Measurements from ENCODE around the gene AMDHD2. TPM values are rescaled to one million over a fixed set of nuclear protein-coding genes. Genes with fewer than 3 reads are reported as not detected.
"Not testable (repeated sequence)": the region's sequence is repeated elsewhere in the genome, so short reads cannot be mapped to it uniquely, and the experiment has no call there.

The AMDHD2 gene
- total RNA-seq, 1 donor from 2014 or later, result 19.0 TPM

DNA sequence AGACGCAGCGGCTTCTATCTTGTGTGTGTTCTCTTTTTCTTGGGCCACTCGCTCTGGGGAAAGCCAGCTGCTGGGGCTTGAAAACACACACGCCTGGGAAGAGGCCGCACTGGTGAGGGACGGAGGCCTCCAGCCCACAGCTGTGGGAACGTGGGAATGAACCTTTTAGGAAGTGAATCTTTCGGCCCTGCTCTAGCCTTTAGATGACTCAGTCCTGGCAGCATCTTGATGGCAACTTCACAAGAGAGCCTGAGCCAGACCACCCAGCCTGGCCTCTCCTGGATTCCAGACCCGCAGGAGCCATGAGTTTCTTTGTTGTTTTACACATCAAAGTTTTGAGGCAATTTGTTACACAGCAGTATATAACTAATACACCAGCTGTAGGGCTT lies 15.4 kb downstream of the AMDHD2 start:
- ATAC-seq, result no peak

DNA sequence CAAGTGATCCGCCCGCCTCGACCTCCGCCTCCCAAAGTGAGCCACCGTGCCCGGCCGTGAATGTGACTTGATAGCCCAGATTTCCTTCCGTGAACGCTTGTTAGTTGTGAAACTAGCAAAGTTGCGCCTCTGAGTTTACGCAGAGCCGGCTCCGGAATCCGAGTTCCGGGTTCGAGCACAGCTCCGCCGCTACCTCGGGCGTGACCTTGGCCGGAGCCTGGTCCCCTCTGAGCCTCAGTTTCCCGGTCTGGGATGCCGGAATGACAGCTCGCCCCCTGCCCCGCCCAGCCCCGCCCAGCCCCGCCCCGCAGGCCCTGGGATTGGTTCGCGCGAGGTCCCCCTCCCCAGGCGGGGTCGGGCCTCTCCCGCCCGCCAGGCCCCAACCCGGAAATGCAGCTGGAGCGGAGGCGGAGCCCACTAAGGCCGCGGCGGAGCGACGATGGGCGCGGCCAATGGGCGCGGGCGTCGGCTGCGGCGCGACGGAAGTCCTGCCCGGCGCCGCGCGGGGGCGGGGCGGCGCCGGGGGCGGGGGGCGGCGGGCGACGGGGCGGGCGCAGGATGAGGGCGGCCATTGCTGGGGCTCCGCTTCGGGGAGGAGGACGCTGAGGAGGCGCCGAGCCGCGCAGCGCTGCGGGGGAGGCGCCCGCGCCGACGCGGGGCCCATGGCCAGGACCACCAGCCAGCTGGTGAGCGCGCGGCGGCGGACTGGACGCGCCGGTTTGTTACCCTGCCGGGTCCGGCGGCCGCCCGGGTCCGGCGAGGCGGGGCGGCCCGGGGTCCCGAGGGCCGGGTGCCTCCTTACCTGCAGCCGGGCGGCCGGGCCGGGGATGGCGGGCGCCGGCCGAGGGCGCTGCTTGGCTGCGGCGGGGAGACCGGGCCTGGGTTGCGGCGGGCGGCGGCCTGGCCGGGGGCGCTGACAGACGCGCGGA lies 17.5 kb downstream of the AMDHD2 start, which contains the start of gene PDPK1:
TSS of gene PDPK1 (plus strand) at position 571 of the 929 bp plus-strand sequence. CDS start at position 663, 92 bp downstream.
- peak; percentile 88 for ATAC-seq

DNA sequence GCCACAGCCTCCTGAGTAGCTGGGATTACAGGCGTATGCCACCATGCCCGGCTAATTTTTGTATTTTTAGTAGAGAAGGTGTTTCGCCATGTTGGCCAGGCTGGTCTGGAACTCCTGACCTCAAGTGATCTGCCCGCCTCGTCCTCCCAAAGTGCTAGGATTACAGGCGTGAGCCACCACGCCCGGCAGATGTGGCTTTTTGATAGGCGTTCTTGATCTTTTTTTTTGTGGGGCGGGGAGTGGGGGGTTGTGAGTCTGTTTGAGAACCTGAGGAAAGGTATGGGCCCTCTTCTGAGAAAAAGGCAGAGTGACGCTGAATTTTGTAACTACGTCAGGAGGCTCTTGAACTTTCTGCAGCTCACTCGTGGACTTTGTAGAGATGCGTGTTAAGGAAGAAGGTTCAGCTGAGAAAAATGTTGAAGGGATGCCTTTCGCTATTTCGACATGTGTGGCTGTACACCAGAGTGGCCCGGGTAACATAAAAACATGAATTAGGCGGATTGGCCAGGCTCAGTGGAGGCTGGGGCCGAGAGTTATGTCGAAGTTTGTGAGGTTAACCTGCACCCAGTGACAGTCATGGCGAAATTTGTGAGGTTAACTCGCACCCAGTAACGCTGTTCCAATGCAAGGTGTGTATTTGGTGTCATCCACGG lies 19.1 kb downstream of the AMDHD2 start:
- not testable (repeated sequence) for ATAC-seq

DNA sequence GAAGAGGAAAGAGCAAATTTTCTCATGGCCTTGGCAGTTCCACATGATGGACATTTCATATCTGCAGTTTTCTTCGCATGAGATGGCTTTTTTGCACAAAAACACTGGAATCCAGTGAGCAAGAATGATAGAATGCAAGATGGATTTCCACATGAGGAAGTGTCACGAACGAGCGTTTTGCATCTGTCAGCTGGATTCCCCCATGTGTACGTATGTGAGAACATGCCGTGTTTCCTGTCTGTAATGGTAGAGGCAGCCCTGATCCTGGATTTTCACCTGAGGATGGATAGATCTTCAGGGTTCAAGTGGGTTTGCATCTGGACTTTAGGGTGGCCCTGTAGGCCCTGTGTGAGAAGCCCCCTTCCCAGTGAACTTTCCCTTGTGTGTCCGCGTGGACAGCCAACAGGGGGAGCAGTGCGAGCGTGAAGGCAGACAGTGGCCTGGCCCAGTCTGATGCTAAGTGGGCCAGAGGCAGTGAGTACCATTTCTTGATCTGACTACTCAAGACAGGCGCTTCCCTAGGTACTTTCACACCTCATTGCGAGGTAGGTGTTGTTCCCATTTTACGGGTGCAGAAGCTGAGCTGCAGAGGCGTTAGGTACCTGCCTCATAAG lies 19.8 kb downstream of the AMDHD2 start:
- ATAC-seq, result not testable (repeated sequence)

DNA sequence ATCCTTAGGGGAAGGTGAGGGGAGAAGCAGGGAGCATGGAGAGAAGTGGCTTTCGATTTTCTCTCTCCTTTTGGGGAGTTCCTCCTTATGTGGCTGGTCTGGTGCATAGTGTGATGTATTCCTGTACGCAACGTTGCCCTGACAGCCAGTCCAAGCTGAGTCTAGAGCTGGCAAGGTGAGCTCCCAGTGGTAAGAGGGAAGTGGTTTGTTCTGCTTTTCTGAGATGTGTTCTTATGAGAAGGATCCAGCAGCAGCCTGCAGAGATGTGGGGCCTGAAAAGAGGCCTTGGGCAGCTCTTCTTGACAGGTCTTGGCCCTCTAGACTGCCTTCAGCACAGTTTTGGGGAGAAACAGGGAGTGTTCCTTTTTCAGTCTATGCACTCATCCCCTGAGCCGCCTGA lies 20.7 kb downstream of the AMDHD2 start:
- ATAC-seq, result not testable (repeated sequence)

DNA sequence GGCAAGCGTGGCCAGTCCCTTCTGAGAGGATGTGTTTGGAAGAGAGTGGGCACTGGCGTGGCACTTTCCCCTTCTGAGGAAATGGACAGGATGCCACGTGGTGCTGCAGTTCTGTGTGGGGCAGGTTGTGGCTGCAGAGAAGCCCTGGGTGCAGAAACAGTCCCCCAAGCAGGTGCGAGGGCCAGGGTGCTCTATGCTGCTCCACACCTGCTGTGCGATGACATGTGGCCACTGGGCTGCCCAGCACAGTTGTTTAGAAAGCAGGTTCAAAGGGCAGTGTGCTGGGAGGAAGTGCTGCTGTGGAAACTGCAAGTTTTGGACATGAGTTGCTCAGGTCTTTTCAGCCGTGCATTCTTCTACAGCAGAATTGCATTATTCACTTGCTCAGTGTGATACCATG lies 21.2 kb downstream of the AMDHD2 start:
- ATAC-seq, result not testable (repeated sequence)

DNA sequence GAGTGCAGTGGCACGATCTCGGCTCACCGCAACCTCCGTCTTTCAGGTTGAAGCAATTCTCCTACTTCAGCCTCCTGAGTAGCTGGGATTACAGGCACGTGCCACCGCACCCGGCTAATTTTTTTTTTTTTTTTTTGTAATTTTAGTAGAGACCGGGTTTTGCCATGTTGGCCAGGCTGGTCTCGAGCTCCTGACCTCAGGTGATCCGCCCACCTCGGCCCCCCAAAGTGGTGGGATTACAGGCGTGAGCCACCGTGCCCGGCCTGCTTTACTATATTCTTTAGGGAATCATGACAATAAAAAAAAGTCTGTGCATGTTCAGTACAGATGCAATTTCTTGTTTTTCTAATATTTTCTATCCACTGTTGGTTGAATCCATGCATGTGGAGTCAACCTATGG lies 23.6 kb downstream of the AMDHD2 start:
- ATAC-seq, result not testable (repeated sequence)

DNA sequence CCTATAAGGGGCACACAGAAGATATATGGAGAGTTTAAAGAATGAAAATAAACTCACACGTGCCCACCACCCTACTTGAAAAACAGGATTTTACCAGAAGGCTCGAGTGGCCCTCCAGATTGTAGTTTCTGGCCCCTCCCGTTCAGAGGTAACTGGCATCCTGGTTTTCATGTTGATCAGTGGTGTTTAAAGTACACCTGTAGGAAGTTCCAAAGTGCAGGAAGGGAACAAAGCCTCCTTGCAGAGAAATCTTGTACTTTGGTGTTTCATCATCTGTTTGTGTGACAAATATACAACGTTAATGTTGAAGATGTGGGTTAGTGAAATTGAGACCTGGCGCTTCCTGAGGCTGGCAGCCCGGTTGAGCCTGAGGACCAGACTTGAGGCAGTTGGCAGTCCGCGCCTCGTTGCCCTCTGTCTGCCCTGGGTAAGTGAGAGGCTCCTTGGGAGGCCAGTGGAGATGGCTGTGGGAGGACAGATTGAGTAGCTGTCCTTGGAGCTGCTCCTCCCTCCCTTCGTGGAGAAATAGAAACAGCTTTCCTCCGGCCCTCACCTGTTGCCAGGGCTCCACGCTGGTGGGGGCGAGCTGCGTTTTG lies 30.2 kb downstream of the AMDHD2 start:
- ATAC-seq, result not testable (repeated sequence)

DNA sequence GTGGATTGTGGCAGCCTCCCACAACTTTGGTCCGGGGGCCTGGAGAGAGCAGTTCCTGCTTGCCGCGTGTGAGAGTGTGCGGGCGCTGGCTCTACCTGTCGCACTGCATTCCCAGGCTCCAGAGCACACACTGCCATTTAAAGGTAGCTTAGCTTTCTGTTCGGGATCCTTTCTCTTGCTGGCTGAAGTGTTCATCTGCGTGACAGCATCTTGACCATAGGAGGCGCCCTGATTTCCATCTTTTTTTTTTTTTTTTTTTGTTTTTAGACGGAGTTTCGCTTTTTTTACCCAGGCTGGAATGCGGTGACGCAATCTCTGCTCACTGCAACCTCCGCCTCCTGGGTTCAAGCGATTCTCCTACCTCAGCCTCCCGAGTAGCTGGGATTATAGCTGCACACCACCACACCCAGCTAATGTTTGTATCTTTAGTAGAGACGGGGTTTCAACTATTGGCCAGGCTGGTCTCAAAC lies 31.3 kb downstream of the AMDHD2 start:
- ATAC-seq, result peak; percentile 31

DNA sequence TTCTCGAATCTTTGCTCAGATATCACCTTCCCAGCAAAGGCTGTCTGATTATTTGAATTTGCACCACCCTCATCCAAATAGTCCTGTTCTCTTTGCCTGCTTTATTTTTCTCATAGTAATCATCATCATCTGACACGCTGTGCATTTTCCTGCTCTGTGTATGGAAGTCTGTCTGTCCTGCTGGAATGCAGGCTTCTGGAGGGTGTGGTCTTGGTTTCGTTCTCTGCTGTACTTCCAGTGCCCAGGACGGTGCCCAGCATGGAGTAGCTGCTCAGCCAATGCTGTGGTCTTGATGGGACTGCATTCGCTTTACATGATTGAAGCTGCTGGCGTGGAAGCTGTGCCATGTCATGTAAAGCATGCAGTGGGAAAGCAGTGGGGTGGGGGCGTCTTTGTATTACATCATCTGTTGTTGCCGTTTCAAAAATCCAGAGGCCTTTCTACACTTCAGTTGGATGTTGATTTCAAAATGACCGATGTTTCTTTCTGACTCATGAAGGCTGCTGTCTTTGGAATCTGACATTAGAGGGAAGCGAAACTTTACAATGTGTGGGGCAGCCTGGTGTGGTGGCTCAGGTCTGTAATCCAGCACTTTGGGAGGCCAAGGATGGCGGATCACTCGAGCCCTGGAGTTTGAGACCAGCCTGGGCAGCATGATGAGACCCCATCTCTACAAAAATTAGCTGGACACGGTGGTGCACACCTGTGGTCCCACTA lies 34.7 kb downstream of the AMDHD2 start:
- ATAC-seq, result not testable (repeated sequence)

DNA sequence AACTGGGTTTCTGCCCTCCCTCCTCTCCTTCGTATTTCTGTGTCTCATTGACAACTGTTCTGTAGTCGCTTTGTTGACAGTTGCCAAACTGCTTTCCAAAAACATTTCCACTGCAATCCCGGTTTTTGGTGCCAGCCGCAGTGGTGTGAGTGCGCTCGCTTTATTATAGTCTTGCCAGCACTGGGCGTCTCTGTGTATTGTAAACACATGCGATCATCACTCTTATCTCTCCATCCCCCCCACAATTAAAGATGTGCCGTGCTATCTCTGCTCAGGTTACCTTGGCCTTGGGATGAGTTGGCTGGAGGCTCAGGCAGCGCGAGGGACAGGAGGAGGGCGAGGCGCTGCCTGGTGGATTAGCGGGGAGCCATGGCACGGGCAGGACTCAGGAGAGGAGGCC lies 37.0 kb downstream of the AMDHD2 start:
- ATAC-seq, result not testable (repeated sequence)

DNA sequence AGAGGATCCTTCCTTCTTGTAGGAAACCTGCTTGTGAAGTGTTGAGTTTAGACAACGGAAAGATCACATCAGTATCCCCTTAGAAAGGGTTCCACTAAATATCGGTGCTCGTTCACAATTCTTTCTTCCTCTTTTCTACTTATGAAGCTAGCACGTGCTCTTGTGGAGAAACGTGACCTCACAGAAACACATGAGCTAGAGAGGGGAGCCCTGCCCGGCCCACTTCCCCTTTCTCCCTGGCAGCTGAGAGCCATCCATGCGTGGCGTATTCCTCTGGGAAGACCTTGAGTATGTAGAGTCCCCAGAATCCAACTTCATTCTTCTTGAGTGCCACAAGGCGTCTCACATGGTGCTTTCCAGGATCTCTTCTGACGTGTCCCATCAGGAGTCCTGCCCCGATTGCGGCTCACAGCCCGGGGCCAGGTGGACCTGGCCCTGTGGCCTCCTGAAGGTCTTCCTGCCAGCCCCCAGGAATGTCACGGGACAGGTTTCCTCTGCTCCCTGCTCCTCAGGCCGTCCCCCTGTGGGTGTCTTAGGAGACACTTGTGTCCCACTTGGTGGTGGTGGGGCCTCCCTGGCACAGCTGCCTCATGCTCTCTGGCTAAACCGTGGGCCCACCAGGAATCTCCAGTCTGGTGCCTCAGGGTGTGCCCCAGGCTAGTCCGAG lies 40.1 kb downstream of the AMDHD2 start:
- peak; percentile 14 for ATAC-seq

DNA sequence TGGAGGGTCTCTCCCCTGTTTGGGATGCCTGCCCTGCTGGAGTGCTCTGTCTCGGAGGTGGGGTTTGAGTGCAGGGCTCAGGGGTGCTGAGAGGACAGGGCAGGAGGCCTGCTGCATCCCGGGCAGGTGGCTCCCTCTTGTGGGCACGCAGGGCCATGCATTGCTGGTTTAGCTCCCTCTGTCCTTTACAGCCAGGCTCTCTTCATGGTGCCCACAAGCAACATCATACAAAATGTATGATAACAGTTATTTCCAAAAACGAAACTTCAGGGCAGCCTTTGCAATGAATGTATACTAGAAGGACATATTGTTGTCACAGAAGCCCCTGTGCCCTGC lies 40.6 kb downstream of the AMDHD2 start:
- peak; percentile 83 for ATAC-seq

DNA sequence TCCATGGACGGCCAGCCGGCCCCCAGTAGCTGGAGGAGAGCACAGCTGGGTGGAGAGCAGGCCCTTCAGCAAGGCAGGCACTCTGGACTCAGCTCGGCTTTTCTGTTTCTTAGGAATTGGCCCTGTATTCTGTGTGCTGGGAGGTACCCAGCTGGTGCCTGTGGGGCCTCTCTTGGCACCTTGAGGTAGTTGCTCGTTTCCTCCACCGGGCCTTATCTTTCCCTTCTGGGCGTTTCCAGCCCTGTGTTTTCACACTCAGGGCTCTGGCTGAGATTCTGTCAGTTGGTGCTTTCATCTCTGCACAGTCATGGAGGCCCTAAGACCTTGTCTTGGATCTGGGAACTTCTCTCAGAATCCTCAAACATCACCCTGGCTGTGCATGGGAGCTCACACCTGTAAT lies 47.3 kb downstream of the AMDHD2 start:
- not testable (repeated sequence) for ATAC-seq

DNA sequence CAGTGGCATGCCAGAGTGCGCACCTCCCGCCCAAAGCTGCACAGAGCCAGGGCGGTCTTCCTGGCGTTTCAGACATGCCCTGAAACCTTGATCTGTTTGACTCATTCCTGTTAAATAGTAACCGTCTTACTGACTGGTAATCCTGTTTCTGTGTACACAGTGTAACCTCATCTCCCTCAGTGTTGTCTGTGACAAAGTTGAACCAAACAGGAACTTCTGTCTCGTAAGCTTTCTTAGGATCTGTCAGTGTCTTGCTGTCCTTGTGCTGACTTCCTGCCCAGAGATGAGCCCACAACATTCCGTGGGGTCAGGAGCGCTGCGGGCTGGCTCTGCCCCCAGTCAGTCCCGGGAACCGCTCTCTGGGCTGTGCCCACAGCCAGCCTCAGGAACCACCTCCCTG lies 48.4 kb downstream of the AMDHD2 start:
- ATAC-seq, result peak; percentile 86

DNA sequence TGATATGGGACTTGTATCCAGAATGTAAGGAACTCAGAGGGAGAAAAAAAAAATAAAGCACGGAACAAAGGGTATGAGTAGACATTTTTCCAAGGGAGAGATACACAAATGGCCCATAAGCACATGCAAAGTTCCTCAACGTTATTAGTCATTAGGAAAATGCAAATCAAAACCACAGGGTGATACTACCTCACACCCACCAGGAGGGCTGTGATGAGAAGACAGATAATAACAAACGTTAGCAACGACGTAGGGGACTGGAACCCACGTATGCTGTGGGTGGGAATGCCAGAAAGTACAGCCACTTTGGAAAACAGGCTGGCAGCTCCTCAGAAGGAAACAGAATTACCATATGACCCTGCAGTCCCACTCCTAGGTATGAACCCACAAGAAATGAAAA lies 52.5 kb downstream of the AMDHD2 start:
- not testable (repeated sequence) for ATAC-seq

DNA sequence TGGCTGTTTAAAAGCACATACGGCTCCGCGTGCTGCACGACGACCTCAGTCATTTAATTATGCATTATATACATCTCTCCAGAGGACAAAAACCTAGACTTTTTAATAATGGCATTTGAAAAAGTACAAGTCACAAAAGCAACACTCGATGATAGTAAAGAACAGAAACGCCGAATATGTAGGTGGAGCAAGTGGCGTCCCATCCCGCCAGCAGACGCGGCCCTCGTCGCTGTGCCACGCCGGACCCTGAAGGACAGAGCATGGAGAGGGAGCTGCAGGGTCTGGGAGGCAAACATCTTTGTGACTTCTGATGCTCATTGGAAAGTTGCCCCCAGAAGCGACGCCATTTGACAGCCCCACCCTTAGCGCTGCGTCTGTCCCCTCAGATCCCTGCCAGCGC lies 55.7 kb downstream of the AMDHD2 start:
- ATAC-seq, result not testable (repeated sequence)

DNA sequence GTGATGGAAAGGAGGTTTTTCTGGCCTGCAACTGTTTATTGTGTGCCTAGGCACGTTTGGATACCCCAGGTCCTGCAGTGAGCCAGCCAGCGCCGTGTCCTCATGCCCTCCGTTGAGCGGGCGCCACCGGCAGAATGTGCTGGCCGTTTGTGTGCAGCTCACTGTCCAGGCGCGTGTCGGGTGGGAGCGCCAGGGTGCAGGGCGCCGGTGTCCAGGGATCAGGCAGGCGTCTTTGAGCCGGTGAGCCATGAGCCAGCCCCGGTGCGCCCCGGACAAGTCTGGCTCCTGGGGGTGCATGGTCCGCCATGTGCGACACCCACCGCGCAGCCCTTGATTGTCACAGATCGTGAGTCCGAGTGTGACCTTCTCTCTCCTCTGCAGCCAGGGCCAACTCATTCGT lies 56.9 kb downstream of the AMDHD2 start:
- ATAC-seq, result not testable (repeated sequence)

DNA sequence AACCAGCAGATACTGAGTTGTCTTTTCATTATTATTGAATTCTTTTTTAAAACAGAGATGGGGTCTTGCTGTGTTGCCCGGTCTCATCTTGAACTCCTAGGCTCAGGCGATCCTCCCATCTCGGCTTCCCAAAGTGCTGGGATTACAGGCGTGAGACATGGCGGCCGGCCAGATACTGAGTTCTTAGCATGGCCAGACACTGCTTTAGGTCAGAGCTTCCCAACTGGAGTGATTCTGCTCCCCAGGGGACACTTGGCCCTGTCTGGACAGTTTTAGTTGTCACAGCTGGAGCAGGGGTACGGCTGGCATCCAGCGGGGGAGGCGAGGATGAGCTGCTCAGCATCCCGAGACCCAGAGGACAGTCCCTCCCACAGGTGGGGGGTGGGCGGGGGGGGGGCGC lies 58.7 kb downstream of the AMDHD2 start:
- ATAC-seq, result not testable (repeated sequence)

DNA sequence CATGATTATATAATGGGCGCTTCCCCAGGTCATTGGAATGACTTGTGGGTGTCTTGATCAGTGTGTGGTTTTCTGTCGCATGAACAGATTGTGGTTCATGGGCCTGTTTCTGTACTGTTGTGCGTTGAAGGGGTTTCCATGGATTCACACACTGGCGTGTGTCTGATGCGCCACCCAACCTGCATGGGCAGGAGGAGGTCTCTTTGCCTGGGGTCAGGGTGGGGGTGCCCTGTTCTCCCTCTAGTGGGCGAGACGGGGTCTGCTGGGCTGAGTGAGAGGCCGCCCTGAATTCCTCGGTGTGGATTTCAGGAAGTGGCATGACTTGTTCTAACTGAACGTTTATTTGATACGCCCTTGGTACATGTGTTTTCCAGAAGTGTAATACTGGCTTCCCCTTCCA lies 60.0 kb downstream of the AMDHD2 start:
- ATAC-seq, result not testable (repeated sequence)

DNA sequence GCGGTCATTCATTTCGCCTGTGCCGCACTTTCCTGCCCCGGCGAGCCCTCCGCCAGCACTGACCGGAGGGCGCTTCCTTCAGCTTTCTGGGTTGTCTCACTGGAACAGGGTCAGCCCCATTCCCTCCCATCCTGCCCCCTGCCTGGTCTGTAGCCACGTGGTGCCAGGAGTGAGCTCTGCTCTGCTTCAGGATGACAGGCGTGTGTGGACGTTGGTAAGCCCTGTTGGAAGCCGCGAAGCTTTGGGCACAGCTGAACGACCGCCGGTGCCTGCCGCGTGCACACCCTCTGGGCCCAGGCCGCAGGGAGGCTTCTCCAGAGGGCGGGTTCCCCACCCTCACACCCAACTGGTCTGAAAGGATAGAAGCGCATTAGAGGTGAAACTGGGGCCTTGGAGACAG lies 60.6 kb downstream of the AMDHD2 start:
- ATAC-seq, result peak; percentile 20
